RCC 7860 (cell line): ENCODE measurements around the gene CNOT8.
A peak's percentile ranks its signal among the peaks of the same experiment; 100 is the strongest.
"Not testable (repeated sequence)": the region's sequence is repeated elsewhere in the genome, so short reads cannot be mapped to it uniquely, and the experiment has no call there.

ENCODE experiments used
- DNase-seq: peaks from one replicate; pipeline ENCODE4 v3.0.0-alpha.2; 2015; ENCODE audit warnings: low spot score
- FAIRE-seq: peaks from 2 replicates; lab custom pipeline; 2012; peaks lifted over from hg19 to GRCh38; lab: Jason Lieb, UNC

The CNOT8 gene

GRCh38 chr5:154832804-154833203 lies 25.6 kb upstream of the CNOT8 start:
- not testable (repeated sequence) for DNase-seq, FAIRE-seq

GRCh38 chr5:154834053-154834452 lies 24.4 kb upstream of the CNOT8 start:
- FAIRE-seq, result no peak
- DNase-seq, result no peak

- FAIRE-seq, DNase-seq: not testable (repeated sequence)
Measured at GRCh38 chr5:154835701-154836052, 22.8 kb upstream of the CNOT8 start.

GRCh38 chr5:154836225-154836624 lies 22.2 kb upstream of the CNOT8 start:
- DNase-seq (no peak), FAIRE-seq (no peak)

- DNase-seq (no peak), FAIRE-seq (no peak)
Measured at GRCh38 chr5:154837009-154837901, 21.2 kb upstream of the CNOT8 start.

- no peak for FAIRE-seq
- DNase-seq, result no peak
Measured at GRCh38 chr5:154840435-154841272, 17.8 kb upstream of the CNOT8 start.

- FAIRE-seq (no peak), DNase-seq (no peak)
Measured at GRCh38 chr5:154841273-154841661, 17.2 kb upstream of the CNOT8 start.

GRCh38 chr5:154842689-154843530 lies 15.5 kb upstream of the CNOT8 start:
- FAIRE-seq, result no peak
- no peak for DNase-seq

- FAIRE-seq, result no peak
- DNase-seq, result no peak
Measured at GRCh38 chr5:154844809-154845208, 13.6 kb upstream of the CNOT8 start.

GRCh38 chr5:154849264-154849785 lies 9.1 kb upstream of the CNOT8 start:
- DNase-seq (no peak), FAIRE-seq (no peak)

GRCh38 chr5:154849791-154850201 lies 8.6 kb upstream of the CNOT8 start:
- DNase-seq (no peak), FAIRE-seq (no peak)

GRCh38 chr5:154850255-154851062 lies 8.0 kb upstream of the CNOT8 start, which contains the start of gene FAXDC2:
Gene FAXDC2, minus strand, starts transcription at chr5:154850603. Its CDS starts 12,425 bp downstream, at chr5:154838178.
- FAIRE-seq (no peak), DNase-seq (no peak)

- FAIRE-seq (no peak), DNase-seq (no peak)
Measured at GRCh38 chr5:154851351-154851750, 7.1 kb upstream of the CNOT8 start.

- DNase-seq (peak; percentile 82), FAIRE-seq (no peak)
Measured at GRCh38 chr5:154857530-154858296, 714 bp upstream of the CNOT8 start.

GRCh38 chr5:154858972-154859871 lies 795 bp downstream of the CNOT8 start:
- FAIRE-seq (no peak), DNase-seq (no peak)

GRCh38 chr5:154860123-154860522 lies 1.7 kb downstream of the CNOT8 start:
- FAIRE-seq, result no peak

GRCh38 chr5:154860765-154861164 lies 2.3 kb downstream of the CNOT8 start:
- DNase-seq, result no peak
- no peak for FAIRE-seq

More at GRCh38 chr5:154860123-154860522, 1.7 kb downstream of the CNOT8 start:
- peak; percentile 59 for DNase-seq

GRCh38 chr5:154861946-154862345 lies 3.5 kb downstream of the CNOT8 start:
- peak; percentile 51 for DNase-seq
- FAIRE-seq, result peak; percentile 67
